Stimulated activated CD4-positive, alpha-beta T cell treated with anti-CD3 and anti-CD28 coated beads, TNF-alpha, amount 100 ng/mL, for 48 hours (primary cell): ENCODE results near the gene MLH1.
"Not testable (repeated sequence)": the region's sequence is repeated elsewhere in the genome, so short reads cannot be mapped to it uniquely, and the experiment has no call there.

ENCODE experiments used
- DNase-seq, 3 donors: peaks; one replicate each; pipeline ENCODE4 v3.0.0-alpha.2; 2020; ENCODE audit warnings: low read depth in 3 of 3

The MLH1 gene

DNA sequence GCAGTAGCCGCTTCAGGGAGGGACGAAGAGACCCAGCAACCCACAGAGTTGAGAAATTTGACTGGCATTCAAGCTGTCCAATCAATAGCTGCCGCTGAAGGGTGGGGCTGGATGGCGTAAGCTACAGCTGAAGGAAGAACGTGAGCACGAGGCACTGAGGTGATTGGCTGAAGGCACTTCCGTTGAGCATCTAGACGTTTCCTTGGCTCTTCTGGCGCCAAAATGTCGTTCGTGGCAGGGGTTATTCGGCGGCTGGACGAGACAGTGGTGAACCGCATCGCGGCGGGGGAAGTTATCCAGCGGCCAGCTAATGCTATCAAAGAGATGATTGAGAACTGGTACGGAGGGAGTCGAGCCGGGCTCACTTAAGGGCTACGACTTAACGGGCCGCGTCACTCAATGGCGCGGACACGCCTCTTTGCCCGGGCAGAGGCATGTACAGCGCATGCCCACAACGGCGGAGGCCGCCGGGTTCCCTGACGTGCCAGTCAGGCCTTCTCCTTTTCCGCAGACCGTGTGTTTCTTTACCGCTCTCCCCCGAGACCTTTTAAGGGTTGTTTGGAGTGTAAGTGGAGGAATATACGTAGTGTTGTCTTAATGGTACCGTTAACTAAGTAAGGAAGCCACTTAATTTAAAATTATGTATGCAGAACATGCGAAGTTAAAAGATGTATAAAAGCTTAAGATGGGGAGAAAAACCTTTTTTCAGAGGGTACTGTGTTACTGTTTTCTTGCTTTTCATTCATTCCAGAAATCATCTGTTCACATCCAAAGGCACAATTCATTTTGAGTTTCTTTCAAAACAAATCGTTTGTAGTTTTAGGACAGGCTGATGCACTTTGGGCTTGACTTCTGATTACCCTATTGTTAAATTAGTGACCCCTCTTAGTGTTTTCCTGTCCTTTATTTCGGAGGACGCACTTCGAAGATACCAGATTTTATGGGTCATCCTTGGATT lies at the start of gene MLH1:
Gene MLH1 (plus strand): TSS at position 193 of the 958 bp plus-strand sequence. CDS start 30 bp downstream, at position 223.
- DNase-seq = peak; percentile 86 to 98 (median 93)

DNA sequence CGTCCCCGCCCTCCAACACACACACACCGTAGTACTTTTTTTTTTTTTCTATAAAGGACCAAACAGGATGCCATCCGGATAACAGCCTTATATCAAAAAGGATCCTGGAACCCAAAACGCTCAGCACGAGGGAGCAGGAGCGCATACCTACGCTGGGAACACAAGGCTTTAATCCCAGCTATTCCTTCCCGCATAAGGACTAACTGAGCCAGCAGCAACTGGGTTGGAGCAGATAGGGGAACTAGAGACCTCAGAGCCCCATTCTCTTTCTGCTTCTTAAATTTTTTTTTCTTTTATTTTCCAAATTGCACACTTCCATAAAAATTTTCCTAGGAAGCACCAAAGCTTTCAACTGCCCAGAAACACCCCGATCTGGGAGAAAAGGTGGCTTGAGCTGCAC lies 49.7 kb upstream of the MLH1 start:
- DNase-seq = no peak

DNA sequence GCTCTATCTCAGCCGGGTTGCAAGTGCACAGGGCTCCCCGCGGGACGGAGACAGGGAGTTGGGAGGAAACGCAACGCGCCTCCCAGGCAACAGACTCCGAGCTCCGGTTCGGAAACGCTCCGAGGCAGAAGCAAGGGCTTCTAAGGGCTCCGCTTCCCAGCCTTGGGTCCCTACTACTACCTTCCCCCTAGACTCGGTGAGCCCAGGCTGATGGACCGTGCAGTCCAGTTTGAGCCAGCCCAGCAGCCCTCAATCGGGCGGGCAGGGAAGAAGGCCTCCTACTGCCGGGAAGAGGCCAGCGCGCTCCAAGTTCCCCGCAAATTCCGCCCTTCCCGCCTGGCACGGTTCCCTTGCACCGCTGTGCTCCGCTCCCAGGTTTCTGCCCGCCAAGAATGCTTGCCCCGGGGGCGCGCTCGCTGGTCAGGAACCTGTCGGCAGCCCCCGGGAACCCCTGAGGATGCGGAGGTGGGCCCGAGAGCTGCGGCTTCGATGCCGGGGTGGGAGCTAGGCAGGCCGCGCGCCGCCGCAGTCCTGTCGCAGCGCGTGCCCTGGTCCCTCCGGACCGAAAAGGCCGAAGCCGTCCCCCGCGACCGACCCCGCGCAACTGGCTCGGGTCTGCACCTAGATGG lies 49.2 kb upstream of the MLH1 start:
- peak in 2 of 3 donors; percentile 19 to 38 for DNase-seq

DNA sequence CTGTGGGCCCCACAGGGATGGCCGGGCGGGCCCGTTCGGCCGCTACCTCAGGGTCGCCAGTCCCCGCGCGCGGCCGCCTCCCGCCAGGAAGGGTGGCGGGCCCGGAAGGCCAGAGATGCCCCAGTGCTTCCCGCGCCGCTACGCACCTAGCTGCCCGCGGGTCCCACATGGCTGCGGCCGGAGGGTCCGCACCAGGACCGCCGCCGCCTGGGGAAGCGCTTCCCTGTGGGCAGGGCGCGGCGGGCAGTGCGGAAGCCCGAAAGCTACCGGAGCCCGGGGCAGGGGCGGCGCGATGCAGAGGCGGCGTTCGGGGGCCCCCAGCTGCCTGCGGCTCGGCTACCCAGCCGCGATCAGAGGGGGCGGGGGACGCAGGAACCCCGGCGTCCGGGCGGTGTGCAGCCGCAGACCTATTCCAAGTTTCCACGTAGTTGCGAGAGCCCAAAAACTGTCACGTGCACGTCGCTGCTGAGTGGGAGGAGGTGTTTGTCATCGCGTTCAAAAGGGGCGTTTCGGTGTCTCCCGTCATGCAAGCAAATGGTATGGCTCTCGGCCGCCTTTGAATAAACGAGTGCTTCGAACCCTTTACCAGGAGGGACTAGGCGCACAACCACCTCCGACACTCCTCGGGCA lies 48.6 kb upstream of the MLH1 start, which contains the start of gene TRANK1:
Gene TRANK1 (minus strand): TSS at position 414 of the 630 bp plus-strand sequence. CDS start 245 bp downstream, at position 169.
- DNase-seq = peak; percentile 52 to 71 (median 67)

DNA sequence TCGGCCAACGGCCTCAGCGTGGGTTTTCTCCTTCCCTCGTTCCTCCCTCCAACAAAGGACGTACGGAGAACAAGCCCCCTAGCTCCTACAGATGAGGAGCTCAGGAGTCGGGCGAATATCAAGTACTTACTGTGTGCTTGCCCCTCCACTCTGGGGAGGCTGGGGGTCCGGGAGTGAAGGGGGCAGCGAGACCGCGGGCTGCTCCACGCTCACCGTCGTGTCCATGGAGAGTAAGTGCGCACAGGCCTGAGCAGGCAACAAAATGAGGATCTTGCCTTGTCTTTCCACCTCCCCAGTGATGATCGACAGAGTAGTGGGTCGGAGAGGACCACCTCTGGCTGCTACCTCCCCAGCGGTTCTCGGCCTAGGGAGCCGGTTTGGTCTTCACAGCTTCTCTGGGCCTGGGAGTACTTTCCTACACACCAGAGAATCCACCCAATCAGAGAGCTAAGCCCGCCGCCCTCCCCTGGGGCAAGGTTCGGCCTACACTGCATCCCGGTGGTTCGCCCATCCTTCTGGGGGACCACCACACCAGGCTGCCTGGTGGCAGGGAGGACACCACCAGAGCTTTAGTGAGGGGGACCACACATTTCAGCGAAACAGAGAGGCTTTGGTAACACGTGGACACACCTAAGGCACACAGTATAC lies 47.9 kb upstream of the MLH1 start:
- DNase-seq = no peak

DNA sequence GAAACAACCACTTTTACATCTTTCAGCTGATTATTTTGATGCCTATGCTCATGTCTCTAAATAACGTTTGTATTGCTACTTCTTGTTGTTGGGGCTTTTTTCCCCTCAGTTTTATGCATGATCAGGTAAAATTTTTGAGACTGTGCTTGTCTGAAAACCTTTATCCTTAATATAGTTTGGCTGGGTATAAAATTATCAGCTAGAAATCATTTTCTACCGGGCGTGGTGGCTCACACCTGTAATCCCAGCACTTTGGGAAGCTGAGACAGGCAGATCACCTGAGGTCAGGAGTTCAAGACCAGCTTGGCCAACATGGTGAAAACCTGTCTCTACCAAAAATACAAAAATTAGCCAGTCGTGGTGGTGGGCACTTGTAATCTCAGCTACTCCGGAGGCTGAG lies 45.5 kb upstream of the MLH1 start:
- DNase-seq = not testable (repeated sequence)

DNA sequence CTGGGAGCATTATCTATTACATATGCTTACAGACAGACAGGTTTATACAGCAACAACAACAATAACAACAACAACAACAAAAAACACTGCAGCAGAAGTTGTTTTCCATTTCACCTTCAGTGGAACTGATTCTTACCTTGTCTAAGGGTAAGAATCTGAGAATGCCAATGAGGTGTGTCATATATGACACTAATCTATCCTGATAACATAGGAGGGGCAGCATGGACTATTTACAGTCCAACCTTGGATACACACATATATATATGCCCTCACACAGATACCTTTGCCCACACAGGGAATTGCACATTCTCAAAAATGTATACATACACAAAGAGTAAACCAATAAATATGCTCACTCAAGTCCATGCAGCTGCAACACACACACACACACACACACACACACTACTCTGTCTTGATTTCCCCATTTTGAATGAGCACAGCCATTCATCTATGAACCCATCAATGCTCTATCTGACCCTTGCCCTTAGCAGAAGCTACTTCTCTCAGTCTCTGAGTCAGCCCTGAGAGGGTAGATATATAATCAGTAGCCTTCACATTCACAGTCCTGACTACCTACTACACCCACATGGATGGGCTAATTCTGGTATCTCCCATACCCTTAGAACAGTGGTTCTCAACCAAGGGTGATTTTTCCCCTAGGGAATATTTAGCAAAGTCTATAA lies 38.7 kb upstream of the MLH1 start:
- DNase-seq = no peak

DNA sequence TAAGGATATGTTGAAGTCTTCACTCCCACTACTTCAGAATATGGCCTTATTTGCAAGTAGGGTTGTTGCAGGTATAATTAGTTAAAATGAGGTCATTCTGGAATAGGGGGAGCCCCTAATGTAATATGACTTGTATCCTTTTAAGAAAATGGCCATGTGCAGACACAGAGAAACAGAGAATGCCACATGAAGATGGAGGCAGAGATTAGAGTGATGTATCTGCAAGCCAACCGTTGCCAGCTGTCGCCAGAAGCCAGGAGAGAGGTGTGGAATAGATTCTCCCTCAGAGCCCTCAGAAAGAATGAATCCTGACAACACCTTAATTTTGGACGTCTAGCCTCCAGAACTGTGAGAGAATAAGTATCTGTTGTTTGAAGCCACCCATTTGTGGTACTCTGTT lies 37.2 kb upstream of the MLH1 start:
- DNase-seq = no peak

DNA sequence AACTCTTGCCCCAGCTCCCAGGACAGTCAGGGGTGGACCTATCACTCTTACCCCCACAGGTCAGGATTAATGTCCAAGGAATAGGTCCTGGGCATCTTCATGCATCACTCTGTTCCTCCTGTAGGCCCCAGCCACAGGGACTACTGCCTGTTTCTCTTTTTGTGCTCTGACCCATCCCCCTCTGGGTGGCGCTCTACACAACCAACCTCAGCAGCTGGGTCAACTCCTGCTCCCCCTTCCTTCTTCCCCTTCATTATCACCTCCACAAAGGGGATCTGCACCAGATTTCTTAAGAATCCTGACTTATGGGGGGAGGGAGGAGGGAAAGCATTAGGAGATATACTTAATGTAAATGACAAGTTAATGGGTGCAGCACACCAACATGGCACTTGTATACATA lies 36.3 kb upstream of the MLH1 start:
- DNase-seq = no peak

DNA sequence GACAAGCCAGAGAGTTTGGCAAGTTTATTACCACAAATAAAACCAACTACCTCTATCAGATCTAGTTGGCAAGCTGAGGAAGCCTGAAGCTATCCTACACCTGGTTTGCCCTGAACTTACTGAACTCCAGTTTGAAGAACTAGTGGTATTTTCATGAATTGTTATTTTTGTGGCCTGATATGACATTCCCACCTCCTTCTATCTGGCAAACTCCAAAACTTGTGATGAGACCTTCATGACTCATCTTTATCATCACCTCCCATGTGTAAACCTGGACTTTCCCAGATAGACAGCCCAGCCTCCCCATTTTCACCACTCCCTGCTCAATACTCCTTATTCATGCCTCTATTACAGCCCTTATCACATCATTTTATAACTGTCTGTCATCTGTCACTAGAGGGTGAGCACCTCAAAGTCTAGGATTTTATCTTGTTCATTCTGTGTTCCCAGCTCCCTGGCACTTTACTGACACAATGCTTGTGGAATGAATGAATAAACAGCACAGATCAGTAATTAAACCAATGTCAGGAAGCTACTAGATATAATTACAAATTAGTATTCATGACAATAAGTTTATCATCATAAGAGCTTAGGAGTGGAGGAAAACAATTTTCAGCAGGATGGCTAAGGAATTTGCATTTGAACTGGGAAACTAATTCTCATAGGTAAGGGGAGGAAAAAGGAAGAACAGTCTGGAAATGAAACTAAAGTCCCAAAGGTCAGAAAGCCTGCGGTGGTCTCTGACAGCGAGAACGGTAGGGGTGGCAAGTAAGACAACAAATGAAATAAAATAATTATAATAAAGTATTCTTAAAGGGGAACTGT lies 35.2 kb upstream of the MLH1 start:
- no peak for DNase-seq

DNA sequence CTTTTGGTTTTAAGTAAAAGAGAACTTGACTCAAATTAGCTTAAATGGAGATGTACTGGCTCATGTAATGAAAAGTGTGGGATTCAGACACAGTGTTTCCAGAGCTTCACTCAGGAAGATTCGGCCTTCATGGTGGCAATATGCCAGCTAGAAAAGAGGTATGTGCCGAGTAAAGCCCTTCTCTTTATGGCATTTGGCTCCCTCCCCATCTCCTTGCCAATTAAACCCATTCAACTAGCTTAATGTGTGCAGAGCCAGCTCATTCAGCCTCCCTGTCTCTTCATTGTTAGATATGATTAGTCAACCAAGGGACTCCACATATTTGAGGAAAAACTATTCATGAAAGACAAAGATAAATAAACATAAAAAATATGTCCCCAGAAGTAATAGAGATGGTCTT lies 33.5 kb upstream of the MLH1 start:
- DNase-seq = no peak

DNA sequence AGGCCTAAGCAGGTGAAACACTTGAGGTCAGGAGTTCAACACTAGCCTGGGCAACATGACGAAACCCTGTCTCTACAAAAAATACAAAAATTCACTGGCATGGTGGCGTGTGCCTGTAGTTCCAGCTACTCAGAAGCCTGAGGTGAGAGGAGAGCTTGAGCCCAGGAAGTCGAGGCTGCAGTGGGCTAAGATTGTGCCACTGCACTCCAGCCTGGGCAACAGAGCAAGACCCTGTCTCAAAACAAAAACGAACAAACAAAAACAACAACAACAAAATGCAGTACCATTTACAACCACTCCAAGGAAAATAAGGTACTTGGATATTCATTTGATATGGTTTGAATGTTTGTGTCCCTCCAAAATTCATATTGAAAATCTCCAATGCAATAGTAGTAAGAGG lies 32.8 kb upstream of the MLH1 start:
- DNase-seq = no peak

DNA sequence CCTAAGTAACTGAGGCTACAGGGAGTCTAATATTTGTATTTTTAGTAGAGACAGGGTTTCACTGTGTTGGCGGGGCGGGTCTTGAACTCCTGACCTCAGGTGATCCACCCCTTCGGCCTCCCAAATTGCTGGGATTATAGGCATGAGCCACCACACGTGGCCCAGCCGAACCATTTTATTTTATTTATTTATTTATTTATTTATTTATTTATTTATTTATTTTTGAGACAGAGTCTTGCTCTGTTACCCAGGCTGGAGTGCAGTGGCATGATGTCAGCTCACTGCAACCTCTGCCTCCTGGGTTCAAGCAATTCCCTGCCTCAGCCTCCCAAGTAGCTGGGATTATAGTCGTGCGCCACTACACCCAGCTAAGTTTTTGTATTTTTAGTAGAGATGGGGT lies 30.3 kb upstream of the MLH1 start:
- DNase-seq = not testable (repeated sequence)

DNA sequence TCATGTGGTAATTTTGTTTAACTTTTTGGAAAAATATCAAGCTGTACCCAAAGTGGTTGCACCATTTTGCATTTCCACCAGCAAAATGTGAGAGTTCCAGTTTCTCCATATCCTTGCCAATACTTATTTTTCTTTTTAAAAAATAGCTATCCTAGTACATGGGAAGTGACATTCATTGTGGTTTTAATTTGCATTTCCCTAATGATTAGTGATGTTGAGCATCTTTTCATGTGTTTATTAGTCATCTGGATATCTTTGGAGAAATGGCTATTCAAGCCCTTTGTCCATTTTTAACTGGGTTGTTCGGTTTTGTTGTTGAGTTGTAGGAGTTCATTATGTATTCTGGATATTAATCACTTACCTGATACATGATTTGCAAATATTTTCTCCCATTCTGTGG lies 29.0 kb upstream of the MLH1 start:
- no peak for DNase-seq

DNA sequence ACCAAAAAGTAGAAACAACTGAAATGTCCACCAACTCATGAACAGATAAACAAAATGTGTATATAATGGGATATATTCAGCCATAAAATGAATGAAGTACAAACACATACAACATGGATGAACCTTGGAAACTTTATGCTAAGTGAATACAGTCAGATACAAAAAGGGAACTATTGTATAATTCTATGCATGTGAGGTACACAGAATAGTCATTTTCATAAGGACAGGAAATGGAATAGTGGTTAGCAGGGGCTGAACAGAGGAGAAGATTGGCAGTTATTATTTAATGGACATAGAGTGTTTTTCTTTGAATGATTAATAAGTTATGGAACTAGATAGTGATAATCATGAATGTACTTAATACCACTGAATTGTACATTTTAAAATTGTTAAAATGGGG lies 28.5 kb upstream of the MLH1 start:
- DNase-seq = no peak

DNA sequence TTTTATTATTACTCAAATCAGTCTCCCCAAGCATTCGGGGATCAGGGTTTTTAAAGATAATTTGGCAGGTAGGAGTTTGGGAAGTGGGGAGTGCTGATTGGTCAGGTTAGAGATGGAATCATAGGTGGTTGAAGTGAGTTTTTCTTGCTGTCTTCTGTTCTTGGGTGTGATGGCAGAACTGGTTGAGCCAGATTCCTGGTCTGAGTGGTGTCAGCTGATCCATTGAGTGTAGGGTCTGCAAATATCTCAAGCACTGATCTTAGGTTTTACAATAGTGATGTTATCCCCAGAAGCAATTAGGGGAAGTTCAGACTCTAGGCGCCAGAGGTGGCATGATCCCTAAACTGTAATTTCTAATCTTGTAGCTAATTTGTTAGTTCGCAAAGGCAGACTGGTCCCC lies 27.9 kb upstream of the MLH1 start:
- DNase-seq = no peak

DNA sequence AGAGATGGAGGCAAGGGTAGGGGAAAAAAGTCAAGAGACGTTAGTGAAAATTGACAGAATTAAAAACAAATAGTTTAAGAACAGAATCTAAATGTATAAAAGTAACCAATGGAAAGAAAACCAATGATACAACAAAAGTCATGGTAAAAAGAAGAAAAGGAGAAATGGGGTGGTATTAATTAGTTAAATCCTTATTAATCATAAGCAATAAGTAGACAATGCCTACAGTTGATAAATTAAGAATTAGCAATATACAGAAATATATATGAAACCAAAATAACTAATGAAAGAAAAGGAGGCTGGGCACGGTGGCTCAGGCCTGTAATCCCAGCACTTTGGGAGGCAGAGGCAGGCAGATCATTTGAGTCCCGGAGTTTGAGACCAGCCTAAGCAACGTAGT lies 24.2 kb upstream of the MLH1 start:
- DNase-seq = no peak

DNA sequence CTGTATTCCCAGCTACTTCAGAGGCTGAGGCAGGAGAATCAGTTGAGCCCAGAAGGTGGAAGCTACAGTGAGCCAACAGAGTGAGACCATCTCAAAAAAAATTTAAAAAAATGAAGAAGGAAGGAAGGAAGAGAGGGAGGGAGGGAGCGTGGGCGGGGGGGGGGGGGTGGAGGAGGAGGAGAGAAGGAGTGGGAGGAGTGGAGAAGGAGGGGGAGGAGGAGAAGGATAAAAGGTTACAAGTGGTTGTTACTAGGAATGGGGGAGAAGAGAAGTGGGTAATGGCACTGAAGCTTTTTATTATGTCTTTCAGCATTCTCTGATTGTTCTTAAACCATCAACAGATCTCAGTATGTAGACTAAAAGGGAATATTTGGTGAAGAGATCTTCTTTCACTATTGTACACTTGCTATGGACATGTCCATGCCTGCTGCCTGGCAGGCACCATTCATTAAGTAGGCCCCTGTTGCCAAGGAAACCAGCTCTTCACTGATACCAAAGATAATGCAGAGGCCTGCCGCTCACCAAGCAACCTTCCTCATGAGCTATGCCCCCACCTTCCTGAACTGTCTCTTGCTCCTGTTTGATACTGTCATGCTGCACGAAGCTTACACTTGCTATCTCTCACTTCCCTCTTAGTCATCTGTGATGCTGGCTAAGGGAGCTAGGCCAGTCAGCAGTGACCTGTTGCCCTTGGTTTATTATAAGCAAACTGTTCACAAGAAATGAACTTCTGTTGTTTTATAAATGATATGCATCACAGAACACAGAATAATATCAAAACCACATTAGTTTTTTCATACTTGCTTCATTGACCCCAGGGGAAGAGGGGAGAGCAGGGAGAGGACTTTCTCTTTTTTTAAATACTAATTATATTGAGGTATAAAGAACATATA lies 23.5 kb upstream of the MLH1 start:
- DNase-seq = peak in 2 of 3 donors; percentile 30 to 41

DNA sequence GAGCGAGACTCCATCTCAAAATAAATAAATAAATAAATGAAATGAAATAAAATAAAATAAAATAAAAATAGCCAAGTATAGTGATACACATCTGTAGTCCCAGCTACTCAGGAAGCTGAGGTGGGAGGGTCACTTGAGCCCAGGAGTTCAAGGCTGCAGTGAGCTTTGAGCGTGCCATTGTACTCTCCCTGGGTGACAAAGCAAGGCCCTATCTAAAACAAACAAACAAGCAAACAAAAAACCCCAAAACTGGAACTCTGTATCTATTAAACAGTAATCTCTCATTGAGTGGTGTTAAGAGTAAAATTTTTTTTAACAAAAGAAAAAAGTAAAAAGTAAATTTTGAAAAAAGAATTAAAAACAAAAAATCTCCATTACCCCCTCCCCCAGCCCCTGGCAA lies 21.2 kb upstream of the MLH1 start:
- no peak for DNase-seq
